AG09309 (cell line): ENCODE data around the gene MRPL9.

Source experiments
- DNase-seq: peaks from one replicate; pipeline ENCODE4 v3.0.0-alpha.2; 2010; ENCODE audit warnings: low read depth
- H3K4me3 ChIP-seq: 2 replicates; pipeline ENCODE4 v1.5.1; 2011; ENCODE audit warnings: mild to moderate bottlenecking, low read depth, low read length, moderate library complexity; ENCODE audit not compliant: control insufficient read depth
- TF ChIP-seq, protein P1 (sequence below): IDR thresholded peaks from 2 replicates; pipeline ENCODE4 v1.5.1; 2011; ENCODE audit warnings: mild to moderate bottlenecking, low read depth, low read length, inconsistent platforms; ENCODE audit not compliant: insufficient read depth, control insufficient read depth; ENCODE audit errors: missing control alignments

MRPL9 gene

DNA sequence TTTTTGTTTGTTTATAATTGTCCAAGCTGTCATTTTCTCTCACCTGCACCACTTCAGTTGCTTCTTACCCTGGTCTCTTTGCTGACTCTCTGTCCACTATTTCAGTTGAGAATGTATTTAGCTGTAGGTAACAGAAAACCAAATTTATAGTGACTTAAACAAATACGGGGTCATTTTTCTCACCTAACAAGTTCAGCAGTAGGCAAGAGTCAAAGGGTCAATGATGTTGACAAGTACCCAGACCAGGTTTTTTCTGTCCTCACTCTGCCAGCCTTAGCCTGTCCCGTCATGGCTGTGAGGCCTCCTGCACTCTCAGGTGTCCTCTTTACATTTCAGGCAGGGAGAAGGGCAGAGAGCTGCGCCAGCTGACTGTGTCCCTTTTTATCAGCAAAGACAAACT lies 30.2 kb downstream of the MRPL9 start:
- no peak for DNase-seq
- TF ChIP-seq, protein P1, sequence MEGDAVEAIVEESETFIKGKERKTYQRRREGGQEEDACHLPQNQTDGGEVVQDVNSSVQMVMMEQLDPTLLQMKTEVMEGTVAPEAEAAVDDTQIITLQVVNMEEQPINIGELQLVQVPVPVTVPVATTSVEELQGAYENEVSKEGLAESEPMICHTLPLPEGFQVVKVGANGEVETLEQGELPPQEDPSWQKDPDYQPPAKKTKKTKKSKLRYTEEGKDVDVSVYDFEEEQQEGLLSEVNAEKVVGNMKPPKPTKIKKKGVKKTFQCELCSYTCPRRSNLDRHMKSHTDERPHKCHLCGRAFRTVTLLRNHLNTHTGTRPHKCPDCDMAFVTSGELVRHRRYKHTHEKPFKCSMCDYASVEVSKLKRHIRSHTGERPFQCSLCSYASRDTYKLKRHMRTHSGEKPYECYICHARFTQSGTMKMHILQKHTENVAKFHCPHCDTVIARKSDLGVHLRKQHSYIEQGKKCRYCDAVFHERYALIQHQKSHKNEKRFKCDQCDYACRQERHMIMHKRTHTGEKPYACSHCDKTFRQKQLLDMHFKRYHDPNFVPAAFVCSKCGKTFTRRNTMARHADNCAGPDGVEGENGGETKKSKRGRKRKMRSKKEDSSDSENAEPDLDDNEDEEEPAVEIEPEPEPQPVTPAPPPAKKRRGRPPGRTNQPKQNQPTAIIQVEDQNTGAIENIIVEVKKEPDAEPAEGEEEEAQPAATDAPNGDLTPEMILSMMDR, result no peak
- H3K4me3 ChIP-seq, result no peak overlapping the region

DNA sequence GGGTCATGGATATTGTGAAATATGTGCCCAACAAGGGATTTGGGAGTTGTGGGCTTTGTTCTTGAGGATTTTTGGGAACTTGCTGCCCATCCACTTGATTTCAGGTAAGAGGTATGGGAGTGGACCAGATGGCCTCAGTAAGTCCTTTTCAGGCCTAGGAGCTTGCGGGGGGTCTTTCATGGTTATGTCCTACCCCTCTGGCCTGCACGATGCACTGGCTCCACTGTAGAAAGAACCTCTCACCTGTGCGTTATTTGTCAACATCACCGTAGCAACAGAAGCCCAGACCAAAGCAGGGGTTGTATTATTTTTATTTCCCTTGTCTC lies 33.4 kb downstream of the MRPL9 start:
- no peak for DNase-seq
- TF ChIP-seq, protein P1, result no peak
- H3K4me3 ChIP-seq, result no peak overlapping the region

DNA sequence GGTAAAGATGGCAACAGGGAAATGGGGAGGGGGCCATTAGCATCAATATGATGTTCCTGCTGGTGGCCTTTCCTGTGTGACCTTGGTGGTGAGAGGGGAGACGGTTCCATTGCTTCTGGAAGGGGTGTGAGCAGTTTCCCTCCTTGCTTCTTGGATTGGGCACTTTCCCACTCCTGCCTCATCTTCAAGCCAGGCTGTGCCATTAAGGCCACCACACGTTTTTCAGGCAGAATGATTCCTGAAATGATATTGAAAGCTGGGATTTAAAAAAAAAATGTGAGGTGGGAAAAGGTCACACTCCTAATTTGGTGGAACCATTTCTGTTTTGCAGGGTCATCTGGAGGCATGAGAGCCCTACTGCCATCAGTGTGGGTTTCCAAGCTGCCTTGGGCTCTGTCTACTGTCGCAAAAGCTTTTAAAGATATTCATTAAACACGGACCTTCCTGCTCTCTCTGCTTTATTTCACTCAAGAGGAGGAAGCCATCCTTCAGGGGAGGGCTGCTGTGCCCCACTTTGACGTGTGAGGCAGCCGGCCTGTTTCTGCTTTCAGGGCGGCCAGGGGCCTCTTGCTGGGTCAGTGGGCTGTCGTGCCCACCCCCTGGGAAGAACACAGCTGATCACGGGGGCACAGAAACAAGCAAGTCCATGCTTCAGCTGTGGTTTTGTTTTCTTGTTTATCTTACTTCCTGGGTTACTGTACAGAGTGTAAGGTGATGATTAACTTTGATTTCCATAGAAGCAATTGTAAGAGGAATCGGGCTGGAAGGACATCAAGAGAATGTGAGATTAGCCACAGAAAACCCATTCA lies 33.9 kb downstream of the MRPL9 start:
- DNase-seq, result no peak
- H3K4me3 ChIP-seq, result no peak overlapping the region
- TF ChIP-seq, protein P1, result no peak

DNA sequence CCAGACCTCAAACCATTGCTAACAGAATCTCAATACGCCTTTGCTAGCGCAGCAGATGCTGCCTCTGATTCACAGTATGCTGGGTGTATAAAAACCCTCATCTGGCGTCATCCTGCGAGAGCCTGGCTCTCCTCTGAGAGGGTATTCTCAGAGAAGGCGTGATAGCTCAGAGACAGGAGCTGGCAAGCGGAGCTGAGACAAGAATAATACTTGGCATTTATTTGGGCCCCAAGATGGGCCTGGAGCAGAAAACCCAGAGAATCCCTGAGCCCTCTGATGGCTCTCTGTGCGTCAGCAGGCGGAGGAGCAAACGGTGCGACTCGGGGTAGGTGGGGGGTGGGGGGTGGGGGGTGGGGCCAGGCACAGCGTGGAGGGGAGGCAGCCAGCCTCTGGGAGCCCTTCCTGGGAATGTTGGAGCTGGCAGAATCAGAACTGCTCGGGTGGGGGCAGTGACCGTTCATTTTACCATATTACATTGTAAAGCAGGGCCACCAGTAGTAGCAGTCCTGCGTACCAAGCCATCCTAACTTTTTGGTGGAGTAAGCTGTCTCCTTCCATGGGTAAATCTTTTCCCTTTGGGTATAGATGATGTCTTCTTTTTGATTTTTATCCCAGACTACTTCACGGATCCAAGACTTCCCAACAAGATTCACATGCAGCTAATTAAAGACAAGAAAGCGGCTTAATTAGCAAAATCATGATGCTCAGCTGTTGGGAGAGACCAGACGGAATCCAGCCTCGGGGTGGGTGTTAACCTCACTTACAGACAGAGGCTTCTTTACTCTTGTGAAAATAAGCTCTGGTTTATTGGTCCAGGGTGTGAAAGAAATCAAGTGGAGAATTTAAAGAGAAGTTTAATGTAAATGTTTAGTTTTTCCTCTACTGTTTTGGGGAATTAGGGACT lies 34.9 kb downstream of the MRPL9 start:
- H3K4me3 ChIP-seq, result peak overlapping the region; percentile 9; the same call in 1 of the 2 replicates
- peak; percentile 17 for DNase-seq

DNA sequence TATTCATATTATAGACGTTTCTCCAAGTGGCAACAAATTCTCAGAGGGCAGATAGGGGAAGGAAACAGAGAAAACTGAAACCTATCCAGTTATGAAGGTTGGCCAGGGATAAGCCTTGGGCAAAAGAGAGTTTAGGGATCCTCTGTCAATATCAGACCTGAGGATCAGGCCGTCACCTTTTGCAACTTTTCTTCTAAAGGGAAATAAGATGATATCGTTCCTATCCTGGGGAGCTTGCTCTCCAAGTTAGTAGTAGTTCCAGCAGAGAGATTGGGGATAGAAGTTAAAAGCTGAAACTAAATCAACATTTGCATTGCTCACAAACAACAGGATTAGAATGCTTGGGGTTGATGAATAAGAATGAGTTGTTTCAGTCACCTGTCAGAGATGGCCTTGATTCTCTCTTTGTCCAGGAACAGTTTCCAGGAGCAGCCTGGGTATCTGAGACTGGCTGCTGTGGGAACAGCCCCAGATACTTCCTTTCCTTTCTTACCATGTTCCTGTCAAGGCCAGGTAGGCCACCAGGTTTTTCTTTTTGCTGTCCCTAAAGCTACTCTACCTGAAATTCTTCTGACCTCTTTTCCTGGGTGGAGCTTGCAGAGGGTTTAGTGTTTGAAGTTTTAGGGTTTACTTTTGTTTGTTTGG lies 39.4 kb downstream of the MRPL9 start:
- TF ChIP-seq, protein P1, result no peak
- H3K4me3 ChIP-seq, result no peak overlapping the region
- DNase-seq, result no peak

More for the DNA sequence above, 34.9 kb downstream of the MRPL9 start:
- TF ChIP-seq, protein P1, result no peak

DNA sequence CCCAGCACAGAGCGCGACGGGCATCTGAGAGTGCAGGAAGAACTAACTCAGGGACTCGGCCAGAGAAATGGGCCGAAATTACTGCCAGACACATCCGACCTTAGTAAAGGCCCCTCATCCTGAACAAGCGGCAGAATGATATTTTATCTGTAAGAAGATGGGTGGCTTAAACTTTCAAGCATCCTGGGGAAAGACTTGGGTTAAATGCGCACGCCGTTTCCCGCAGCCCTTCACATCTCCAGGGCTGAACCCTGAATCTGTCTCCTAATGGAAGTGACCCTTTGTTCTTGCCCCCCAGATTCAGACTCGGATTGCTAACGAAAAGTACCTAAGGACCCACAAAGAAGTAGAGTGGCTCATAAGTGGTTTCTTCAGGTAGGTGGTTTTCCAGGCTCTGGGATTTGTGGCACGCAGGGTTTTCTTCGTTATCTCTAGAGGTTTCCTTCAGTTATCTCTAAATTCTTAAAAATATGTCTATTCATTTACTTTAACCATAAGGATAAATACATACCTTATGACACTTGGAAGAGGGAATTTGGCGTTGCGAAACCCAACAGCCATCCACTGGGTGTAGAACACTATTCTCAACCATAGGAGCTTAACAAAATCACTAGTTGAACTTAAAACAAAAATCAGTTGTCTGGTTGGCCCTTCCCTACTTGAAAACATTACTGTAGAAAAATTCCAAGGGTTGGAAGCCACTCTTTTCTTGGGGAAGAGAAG lies 41.3 kb downstream of the MRPL9 start:
- TF ChIP-seq, protein P1, result no peak
- DNase-seq, result no peak
- H3K4me3 ChIP-seq, result peak overlapping the region; percentile 45
